GM12878 (cell line): ENCODE data around the gene CCDC78. TPM values are rescaled to one million over a fixed set of nuclear protein-coding genes. Genes with fewer than 3 reads are reported as not detected.

Experiments
- ATAC-seq: fragments of 200-7000 bp; cut with Tn5 transposase; 3 replicates; pipeline ENCODE4 v1.9.1; 2020; ENCODE audit warnings: mild to moderate bottlenecking, moderate library complexity
- BruUV-seq: library from RNA; stranded (reverse); fragments of 400-500 nt; replicated peaks from 2 replicates; lab custom pipeline; 2021; lab: Mats Ljungman, UMichigan
- CTCF ChIA-PET: fragments of 300-600 bp; sonication (Branson Sonifier 250); formaldehyde crosslinking; extraction: SDS; loops from one replicate; lab custom pipeline; 2021; ENCODE audit warnings: inconsistent platforms; lab: Yijun Ruan, JAX
- POLR2A ChIA-PET: fragments of 350-600 bp; formaldehyde crosslinking; extraction: SDS; loops from one replicate; lab custom pipeline; 2021; ENCODE audit warnings: inconsistent platforms; lab: Charles Lee
- RAD21 ChIA-PET: fragments of 300-600 bp; sonication (Branson Sonifier 250); formaldehyde crosslinking; loops from one replicate; lab custom pipeline; 2023; ENCODE audit warnings: antibody characterized with exemption; ENCODE audit not compliant: unreplicated experiment; lab: Charles Lee
- SMC1A ChIA-PET: fragments of 300-600 bp; sonication (Branson Sonifier 250); formaldehyde crosslinking; loops from one replicate; lab custom pipeline; 2023; ENCODE audit not compliant: unreplicated experiment, uncharacterized antibody; lab: Charles Lee
- DNase-seq: peaks from one replicate; pipeline ENCODE4 v3.0.0-alpha.2; 2011; ENCODE audit warnings: low read depth, low spot score
- FAIRE-seq: peaks from 3 replicates; lab custom pipeline; 2011; peaks lifted over from hg19 to GRCh38; lab: Jason Lieb, UNC
- H2AFZ ChIP-seq: 2 replicates; pipeline ENCODE4 v1.6.0; 2011; ENCODE audit warnings: low read depth, low read length, control low read depth; ENCODE audit not compliant: control insufficient read depth
- H3K27ac ChIP-seq: 2 replicates; pipeline ENCODE4 v1.5.1; 2011; ENCODE audit warnings: control low read depth; ENCODE audit not compliant: control insufficient read depth, insufficient read depth
- H3K27me3 ChIP-seq, 2 experiments: replicated peaks in 1 of 2; 2 replicates each; pipeline versions ENCODE4 v1.6.0 to v1.6.1; 2011; ENCODE audit warnings: low read length in 1 of 2; ENCODE audit not compliant: control insufficient read depth in 2 of 2, insufficient read depth in 2 of 2
- H3K36me3 ChIP-seq, 2 experiments: 2 replicates each; pipeline ENCODE4 v1.5.1; 2011; ENCODE audit warnings: low read length in 1 of 2; ENCODE audit not compliant: control insufficient read depth in 2 of 2, insufficient read depth in 2 of 2
- H3K4me1 ChIP-seq: 2 replicates; pipeline ENCODE4 v1.6.1; 2011; ENCODE audit warnings: mild to moderate bottlenecking, low read length, moderate library complexity, mixed read lengths; ENCODE audit not compliant: control insufficient read depth, insufficient read depth
- H3K4me2 ChIP-seq: 2 replicates; pipeline ENCODE4 v1.6.0; 2011; ENCODE audit warnings: control low read depth; ENCODE audit not compliant: control insufficient read depth, insufficient read depth
- H3K4me3 ChIP-seq: fragments of 200-600 bp; sonication (generic); 2 replicates; pipeline ENCODE4 v1.5.1; 2016
- H3K79me2 ChIP-seq: 2 replicates; pipeline ENCODE4 v1.6.0; 2011; ENCODE audit warnings: low read length; ENCODE audit not compliant: control insufficient read depth, insufficient read depth
- H3K9ac ChIP-seq: 2 replicates; pipeline ENCODE4 v1.8.0; 2011; ENCODE audit warnings: low read length, control low read depth, mixed read lengths; ENCODE audit not compliant: control insufficient read depth, insufficient read depth
- H3K9me3 ChIP-seq: replicated peaks from 3 replicates; pipeline ENCODE4 v1.5.1; 2011; ENCODE audit warnings: mild to moderate bottlenecking, low read length; ENCODE audit not compliant: control insufficient read depth, insufficient read depth
- H4K20me1 ChIP-seq: 2 replicates; pipeline ENCODE4 v1.6.0; 2011; ENCODE audit not compliant: control insufficient read depth, insufficient read depth
- BHLHE40 ChIP-seq, 2 experiments: fragments of 450-650 bp in 1 of 2; IDR thresholded peaks; 2 replicates each; pipeline ENCODE4 v1.6.1; 2011 to 2017; ENCODE audit warnings: low read depth in 2 of 2, borderline replicate concordance in 1 of 2, improper control_type of control experiment in 1 of 2, low read length in 1 of 2, mild to moderate bottlenecking in 1 of 2
- FOXK2 ChIP-seq: fragments of 450-650 bp; IDR thresholded peaks from 2 replicates; pipeline ENCODE4 v1.6.1; 2017; ENCODE audit warnings: mild to moderate bottlenecking, moderate library complexity
- MEF2A ChIP-seq: IDR thresholded peaks from 2 replicates; pipeline ENCODE4 v1.6.1; 2011; ENCODE audit warnings: low read depth, mild to moderate bottlenecking, low read length, moderate library complexity; ENCODE audit not compliant: insufficient read depth
- MTA2 ChIP-seq: fragments of 450-650 bp; IDR thresholded peaks from 2 replicates; pipeline ENCODE4 v1.6.1; 2016; ENCODE audit warnings: low read depth, mild to moderate bottlenecking, moderate library complexity
- NBN ChIP-seq: fragments of 450-650 bp; IDR thresholded peaks from 2 replicates; pipeline ENCODE4 v1.6.1; 2016
- NR2C2 ChIP-seq: IDR thresholded peaks from 2 replicates; pipeline ENCODE4 v1.6.1; 2011; ENCODE audit warnings: borderline replicate concordance, low read depth; ENCODE audit not compliant: control insufficient read depth, insufficient read length
- POLR2A ChIP-seq: IDR thresholded peaks from 2 replicates; pipeline ENCODE4 v1.6.1; 2011; ENCODE audit warnings: low read depth, mild to moderate bottlenecking, low read length
- SMAD1 ChIP-seq: fragments of 450-650 bp; IDR thresholded peaks from 2 replicates; pipeline ENCODE4 v1.6.1; 2018; ENCODE audit warnings: mild to moderate bottlenecking, low read depth; ENCODE audit not compliant: partially characterized antibody
- STAT3 ChIP-seq: IDR thresholded peaks from 2 replicates; pipeline ENCODE4 v1.6.1; 2011; ENCODE audit warnings: low read depth, low read length, improper control_type of control experiment
- WRNIP1 ChIP-seq: IDR thresholded peaks from 2 replicates; pipeline ENCODE4 v1.6.1; 2011; ENCODE audit warnings: low read depth, low read length, improper control_type of control experiment, borderline replicate concordance
- WGBS: methylation state at CpG from one replicate; pipeline ENCODE4 v1.1.6; 2016; ENCODE audit warnings: low lambda C conversion rate; ENCODE audit not compliant: insufficient replicate concordance, insufficient coverage; ENCODE audit errors: missing lambda C conversion rate; 5-methylcytosine and 5-hydroxymethylcytosine counted together
- in situ Hi-C: fragments of 300-500 bp; cut with MboI; formaldehyde crosslinking; loops from 9 replicates; pipeline ENCODE4 v1.14.3; 2018; ENCODE audit warnings: mixed read lengths
- intact Hi-C: fragments of 100-400 bp; cut with micrococcal nuclease; formaldehyde crosslinking; loops from one replicate; pipeline ENCODE4 v1.14.2; 2022; ENCODE audit not compliant: unreplicated experiment
- polyA plus RNA-seq, 11 experiments: library from polyadenylated mRNA; depleted of rRNA in 4 of 11; unstranded in 6 of 11; stranded (reverse) in 5 of 11; fragments of >200 nt; fragmentation: Nextera tagmentation in 4 of 11; fragmentation: Illumina TruSeq in 1 of 11; extraction: Ambion mirVana in 4 of 11; extraction: Trizol in 1 of 11; gene quantifications; 1 replicate in 1 of 11; 2 replicates in 10 of 11; pipeline versions ENCODE4 v1.2.1 to v1.2.3, GENCODE V29; 2011 to 2016; ENCODE audit warnings: inconsistent platforms in 2 of 11, missing spikeins in 2 of 11, low read depth in 1 of 11
- total RNA-seq, 4 experiments: library from RNA; depleted of rRNA in 3 of 4; stranded (reverse); fragments of >200 nt in 3 of 4; fragmentation: Illumina TruSeq in 1 of 4; extraction: Trizol in 1 of 4; gene quantifications; 2 replicates each; pipeline versions ENCODE4 v1.2.1 to v1.2.3, GENCODE V29; 2013 to 2021

CCDC78 gene
- total and polyA plus RNA-seq, 10 of the 15 experiments (the other 5 are each of a cell fraction or from before 2014, with no cell fraction given), result 0.10 to 26.2 (median 5.4) TPM

GRCh38 chr16:752007-752312, 25.7 kb upstream of the CCDC78 start:
- ChIA-PET CTCF (no interaction called here), SMC1A (no interaction called here), POLR2A (interaction anchor here (0.5 kb wide), 1 partner anchor 9 kb away, joined by 3 read pairs; no protein-coding TSS in a partner anchor), RAD21 (no interaction called here)
- Histone ChIP-seq H3K4me3 (no peak overlapping the region), H3K4me1 (no peaks in the 10 kb centered on the region), H2AFZ (no peak overlapping the region), H3K27me3 (no peaks in the 10 kb centered on the region; a peak in 2 of 4 replicates), H3K36me3 (no peaks in the 10 kb centered on the region), H3K9me3 (no peaks in the 10 kb centered on the region; the same call in 2 of the 3 replicates), H3K4me2 (no peak overlapping the region), H3K9ac (no peak overlapping the region), H3K79me2 (no peaks in the 10 kb centered on the region), H3K27ac (no peak overlapping the region), H4K20me1 (no peaks in the 10 kb centered on the region)
- intact Hi-C loops (no loop called here), in situ Hi-C loops (no loop called here)
- no peak for FAIRE-seq
- DNase-seq, result no peak
- WGBS, result 35% methylated on average over 10 of the region's 10 CpGs
- no TSS peak for BruUV-seq
- TF ChIP-seq STAT3, result no peak
- no peak for TF ChIP-seq BHLHE40 (IDR thresholded peaks at IDR 0.05; ENCODE audit: borderline replicate concordance in 1 of 2, low read depth in 2 of 2, low read length in 1 of 2)
- no peak for TF ChIP-seq NBN
- no peak for TF ChIP-seq MTA2
- TF ChIP-seq POLR2A, result no peak
- no peak for TF ChIP-seq WRNIP1
- TF ChIP-seq MEF2A, result no peak
- no peak for TF ChIP-seq SMAD1
- TF ChIP-seq NR2C2, result no peak
- TF ChIP-seq FOXK2, result no peak
- ATAC-seq, result no peak
